Lower leg skin (tissue), 3 donors: ENCODE results near the gene RXRA.

ENCODE experiments used
- POLR2A ChIP-seq, 2 donors: fragments of 450-650 bp; IDR thresholded peaks; one replicate each; pipeline ENCODE4 v1.6.1; 2016 to 2017; ENCODE audit warnings: antibody characterized with exemption in 2 of 2, mild to moderate bottlenecking in 1 of 2, moderate library complexity in 1 of 2
- TF ChIP-seq, protein P1 (sequence below), 3 donors: fragments of 450-650 bp; IDR thresholded peaks; one replicate each; pipeline ENCODE4 v1.5.1; 2016; ENCODE audit warnings: antibody characterized with exemption in 3 of 3, mild to moderate bottlenecking in 3 of 3, moderate library complexity in 2 of 3

DNA sequence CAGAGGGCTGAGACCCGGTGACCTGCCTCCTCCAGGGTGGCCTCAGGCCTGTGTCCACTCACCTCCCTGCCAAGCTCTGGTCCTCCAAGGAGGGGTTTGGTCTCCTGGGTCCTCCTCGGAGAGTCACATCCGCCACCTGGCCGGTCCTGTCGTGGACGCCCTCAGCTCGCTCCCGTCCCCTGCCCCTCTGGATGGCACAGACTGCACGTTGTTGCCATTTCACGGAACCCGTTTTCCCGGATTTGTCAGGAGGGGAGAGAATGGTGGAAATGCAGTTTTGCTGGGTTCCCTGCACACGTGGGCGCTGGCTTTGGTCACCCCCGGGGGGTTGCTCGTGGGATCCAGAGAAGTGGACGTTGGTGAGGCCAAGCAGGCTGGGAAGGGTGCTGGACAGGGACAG, 62.7 kb downstream of the RXRA start:
- TF ChIP-seq POLR2A (IDR thresholded peaks at IDR 0.05): no peak
- TF ChIP-seq, protein P1, sequence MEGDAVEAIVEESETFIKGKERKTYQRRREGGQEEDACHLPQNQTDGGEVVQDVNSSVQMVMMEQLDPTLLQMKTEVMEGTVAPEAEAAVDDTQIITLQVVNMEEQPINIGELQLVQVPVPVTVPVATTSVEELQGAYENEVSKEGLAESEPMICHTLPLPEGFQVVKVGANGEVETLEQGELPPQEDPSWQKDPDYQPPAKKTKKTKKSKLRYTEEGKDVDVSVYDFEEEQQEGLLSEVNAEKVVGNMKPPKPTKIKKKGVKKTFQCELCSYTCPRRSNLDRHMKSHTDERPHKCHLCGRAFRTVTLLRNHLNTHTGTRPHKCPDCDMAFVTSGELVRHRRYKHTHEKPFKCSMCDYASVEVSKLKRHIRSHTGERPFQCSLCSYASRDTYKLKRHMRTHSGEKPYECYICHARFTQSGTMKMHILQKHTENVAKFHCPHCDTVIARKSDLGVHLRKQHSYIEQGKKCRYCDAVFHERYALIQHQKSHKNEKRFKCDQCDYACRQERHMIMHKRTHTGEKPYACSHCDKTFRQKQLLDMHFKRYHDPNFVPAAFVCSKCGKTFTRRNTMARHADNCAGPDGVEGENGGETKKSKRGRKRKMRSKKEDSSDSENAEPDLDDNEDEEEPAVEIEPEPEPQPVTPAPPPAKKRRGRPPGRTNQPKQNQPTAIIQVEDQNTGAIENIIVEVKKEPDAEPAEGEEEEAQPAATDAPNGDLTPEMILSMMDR (IDR thresholded peaks at IDR 0.05): no peak
